ENCODE measurements around the gene AGAP1.

AGAP1 gene

GRCh38 chr2:235543128-235543750 is 49.4 kb downstream of the AGAP1 start:
- peak in 7 of 10 donors; percentile 29 to 93 (median 67) for DNase-seq

GRCh38 chr2:235543851-235544688 is 50.2 kb downstream of the AGAP1 start:
- DNase-seq: peak in 1 of 10 donors; percentile 74
- intact Hi-C loops (cut with DNase I): no loop called here

More at GRCh38 chr2:235543128-235543750, 49.4 kb downstream of the AGAP1 start:
- intact Hi-C loops (cut with DNase I): no loop called here

DNA sequence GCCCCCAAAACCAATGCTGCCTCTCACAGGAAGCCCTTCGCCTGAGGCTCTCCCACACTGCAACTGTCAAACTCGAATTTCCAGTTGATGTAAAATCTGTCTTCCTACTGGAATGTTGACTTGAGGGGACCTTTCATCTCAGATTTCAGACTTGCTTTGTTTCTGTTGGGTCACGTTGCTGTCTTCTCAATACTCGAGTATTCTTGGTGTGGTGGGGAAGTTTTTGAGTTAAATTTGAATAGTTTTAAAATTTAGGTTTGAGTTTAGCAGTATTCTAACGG is 50.8 kb downstream of the AGAP1 start:
- intact Hi-C loops (cut with DNase I): no loop called here
- no peak for DNase-seq

DNA sequence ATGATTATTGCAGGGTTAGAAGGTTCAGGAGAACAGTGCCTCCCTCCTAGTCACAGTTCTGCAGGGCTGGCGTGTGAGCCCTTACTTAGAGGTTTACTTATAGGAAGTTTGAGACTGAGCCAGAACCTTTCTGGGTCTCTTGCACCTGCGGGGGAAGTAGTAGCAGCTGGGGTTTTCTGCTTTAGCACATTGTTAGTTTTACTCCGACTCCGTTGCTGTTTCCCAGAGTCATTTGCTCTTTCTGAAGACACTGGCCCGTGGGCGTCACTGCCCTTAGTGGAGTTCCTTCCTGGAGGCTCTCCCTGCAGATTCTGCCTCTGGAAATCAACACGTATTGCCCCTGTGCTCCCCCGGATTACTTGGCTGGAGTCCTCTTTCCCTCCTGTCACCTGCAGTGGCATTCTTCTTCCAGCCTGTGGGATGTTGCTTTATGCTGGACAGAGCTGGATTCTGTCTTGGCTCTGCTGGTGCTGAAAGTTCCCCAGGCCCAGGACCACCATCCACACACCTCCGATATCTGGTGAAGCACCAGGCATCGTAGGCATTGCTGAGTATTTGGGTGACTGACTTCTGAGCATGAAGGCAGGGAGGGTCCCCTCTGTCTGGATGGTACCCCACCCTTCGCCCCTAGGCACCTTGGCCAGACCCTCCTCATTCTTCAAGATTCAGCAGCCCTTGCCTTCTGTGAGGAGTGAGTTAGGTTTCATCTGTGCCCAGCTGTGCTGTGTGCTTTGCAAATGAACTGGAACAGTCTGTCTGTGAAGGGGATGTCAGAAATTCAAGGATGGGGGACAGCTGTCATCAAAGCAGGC is 51.7 kb downstream of the AGAP1 start:
- intact Hi-C loops (cut with DNase I): no loop called here
- peak in 1 of 10 donors; percentile 74 for DNase-seq

GRCh38 chr2:235546151-235546435 is 52.2 kb downstream of the AGAP1 start:
- peak in 1 of 10 donors; percentile 64 for DNase-seq
- intact Hi-C loops (cut with DNase I): no loop called here

- DNase-seq: peak in 1 of 10 donors; percentile 27
- intact Hi-C loops (cut with DNase I): no loop called here
These were observed 52.6 kb downstream of the AGAP1 start for GRCh38 chr2:235546436-235546835.

GRCh38 chr2:235549735-235550377 is 56.0 kb downstream of the AGAP1 start:
- intact Hi-C loops (cut with DNase I): loop anchor here (10.0 kb wide), 1 partner anchor 45 kb away; no protein-coding TSS in a partner anchor
- peak in 1 of 10 donors; percentile 29 for DNase-seq

- intact Hi-C loops (cut with DNase I): loop anchor here (10.0 kb wide), 1 partner anchor 46 kb away; no protein-coding TSS in a partner anchor
- DNase-seq: peak in 1 of 10 donors; percentile 48
These were observed 56.5 kb downstream of the AGAP1 start for GRCh38 chr2:235550378-235550760.

DNA sequence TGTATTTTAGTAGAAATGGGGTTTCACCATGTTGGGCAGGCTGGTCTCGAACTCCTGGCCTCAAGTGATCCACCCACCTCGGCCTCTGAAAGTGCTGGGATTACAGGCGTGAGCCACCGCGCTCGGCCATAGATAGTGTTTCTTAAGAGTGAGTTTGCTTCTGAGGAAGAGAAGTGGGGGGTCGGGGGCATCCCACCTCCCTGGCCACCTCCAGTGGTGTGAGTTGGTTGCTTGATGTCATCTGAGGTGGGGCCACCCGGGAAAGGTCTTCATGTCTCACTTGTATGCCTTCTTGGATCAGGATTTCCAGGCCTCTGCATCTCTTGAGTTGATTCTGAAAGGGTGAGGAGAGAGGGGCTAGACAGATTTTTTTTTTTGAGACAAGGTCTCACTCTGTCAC is 57.1 kb downstream of the AGAP1 start:
- intact Hi-C loops (cut with DNase I): loop anchor here (10.0 kb wide), 1 partner anchor 46 kb away; no protein-coding TSS in a partner anchor
- peak in 1 of 10 donors; percentile 24 for DNase-seq

GRCh38 chr2:235551965-235552364 is 58.1 kb downstream of the AGAP1 start:
- intact Hi-C loops (cut with DNase I): loop anchor here (10.0 kb wide), 1 partner anchor 47 kb away; no protein-coding TSS in a partner anchor

GRCh38 chr2:235552671-235553070 is 58.8 kb downstream of the AGAP1 start:
- peak in 1 of 10 donors; percentile 10 for DNase-seq
- intact Hi-C loops (cut with DNase I): loop anchor here (10.0 kb wide), 1 partner anchor 48 kb away; no protein-coding TSS in a partner anchor

More at GRCh38 chr2:235551965-235552364, 58.1 kb downstream of the AGAP1 start:
- DNase-seq: peak; percentile 28 to 96 (median 66)

- peak in 1 of 10 donors; percentile 64 for DNase-seq
- intact Hi-C loops (cut with DNase I): loop anchor here (10.0 kb wide), 1 partner anchor 48 kb away; no protein-coding TSS in a partner anchor
These were observed 59.4 kb downstream of the AGAP1 start for GRCh38 chr2:235553291-235553690.

GRCh38 chr2:235553696-235554100 is 59.9 kb downstream of the AGAP1 start:
- DNase-seq: peak in 1 of 10 donors; percentile 45
- intact Hi-C loops (cut with DNase I): loop anchor here (10.0 kb wide), 1 partner anchor 49 kb away; no protein-coding TSS in a partner anchor

DNA sequence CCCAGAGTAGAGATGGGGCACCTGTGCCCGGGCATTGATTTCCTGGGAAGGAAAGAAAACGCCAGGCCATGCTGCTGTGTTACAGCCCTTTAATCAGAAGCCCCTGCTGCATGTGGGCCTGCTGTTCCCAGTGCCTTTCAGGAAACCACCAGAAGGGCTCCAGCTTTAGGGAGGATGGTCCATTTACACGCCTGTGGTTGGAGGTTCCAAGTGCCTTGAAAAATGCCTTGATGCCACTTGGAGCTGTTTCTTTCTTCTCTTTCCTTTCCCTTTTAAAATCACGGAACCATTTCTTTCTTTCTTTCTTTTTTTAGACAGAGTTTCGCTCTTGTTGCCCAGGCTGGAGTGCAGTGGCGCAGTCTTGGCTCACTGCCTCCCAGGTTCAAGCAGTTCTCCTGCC is 60.5 kb downstream of the AGAP1 start:
- intact Hi-C loops (cut with DNase I): loop anchor here (10.0 kb wide), 1 partner anchor 50 kb away; no protein-coding TSS in a partner anchor
- peak in 2 of 10 donors; percentile 21 to 35 for DNase-seq

GRCh38 chr2:235554936-235555335 is 61.1 kb downstream of the AGAP1 start:
- intact Hi-C loops (cut with DNase I): loop anchor here (10.0 kb wide), 1 partner anchor 50 kb away; no protein-coding TSS in a partner anchor
- DNase-seq: peak in 1 of 10 donors; percentile 63

GRCh38 chr2:235555371-235555770 is 61.5 kb downstream of the AGAP1 start:
- intact Hi-C loops (cut with DNase I): loop anchor here (10.0 kb wide), 1 partner anchor 51 kb away; no protein-coding TSS in a partner anchor
- peak in 2 of 10 donors; percentile 67 to 74 for DNase-seq

- DNase-seq: peak in 1 of 10 donors; percentile 62
- intact Hi-C loops (cut with DNase I): loop anchor here (10.0 kb wide), 1 partner anchor 51 kb away; no protein-coding TSS in a partner anchor
These were observed 62.2 kb downstream of the AGAP1 start for GRCh38 chr2:235556086-235556485.

- intact Hi-C loops (cut with DNase I): loop anchor here (10.0 kb wide), 1 partner anchor 52 kb away; no protein-coding TSS in a partner anchor
These were observed 63.1 kb downstream of the AGAP1 start for GRCh38 chr2:235556901-235557300.

DNA sequence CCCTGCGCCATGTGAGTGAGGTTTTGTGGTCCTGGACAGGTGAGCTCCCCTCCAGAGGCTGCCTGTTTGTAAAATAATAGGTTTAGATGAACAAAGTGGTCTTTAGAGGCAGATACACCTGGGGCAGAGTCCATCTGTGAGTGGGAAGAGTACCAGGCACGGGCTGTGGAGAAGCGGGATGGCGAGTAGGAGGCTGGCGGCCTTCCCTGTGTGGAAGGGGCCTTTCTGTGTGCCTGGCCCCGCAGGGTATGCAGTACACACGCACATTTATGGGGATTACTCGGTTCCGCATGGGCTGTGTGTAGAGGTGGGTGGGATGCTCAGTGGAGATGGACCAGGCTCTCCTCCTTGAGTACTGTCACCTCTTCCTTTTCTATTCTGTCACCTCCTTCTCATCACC is 64.1 kb downstream of the AGAP1 start:
- peak in 1 of 10 donors; percentile 68 for DNase-seq
- intact Hi-C loops (cut with DNase I): loop anchor here (10.0 kb wide), 1 partner anchor 53 kb away; no protein-coding TSS in a partner anchor

More at GRCh38 chr2:235556901-235557300, 63.1 kb downstream of the AGAP1 start:
- DNase-seq: peak in 1 of 10 donors; percentile 37

Measured in posterior cingulate gyrus (tissue), 11 donors.